ENCODE results near the gene ALS2CL. TPM values are rescaled to one million over a fixed set of nuclear protein-coding genes. Genes with fewer than 3 reads are reported as not detected.

The ALS2CL gene
- total RNA-seq, 5 donors from 2014 or later (not counting 1 experiment from before 2014, with no cell fraction given), result 25.0 to 47.4 (median 30.6) TPM

DNA sequence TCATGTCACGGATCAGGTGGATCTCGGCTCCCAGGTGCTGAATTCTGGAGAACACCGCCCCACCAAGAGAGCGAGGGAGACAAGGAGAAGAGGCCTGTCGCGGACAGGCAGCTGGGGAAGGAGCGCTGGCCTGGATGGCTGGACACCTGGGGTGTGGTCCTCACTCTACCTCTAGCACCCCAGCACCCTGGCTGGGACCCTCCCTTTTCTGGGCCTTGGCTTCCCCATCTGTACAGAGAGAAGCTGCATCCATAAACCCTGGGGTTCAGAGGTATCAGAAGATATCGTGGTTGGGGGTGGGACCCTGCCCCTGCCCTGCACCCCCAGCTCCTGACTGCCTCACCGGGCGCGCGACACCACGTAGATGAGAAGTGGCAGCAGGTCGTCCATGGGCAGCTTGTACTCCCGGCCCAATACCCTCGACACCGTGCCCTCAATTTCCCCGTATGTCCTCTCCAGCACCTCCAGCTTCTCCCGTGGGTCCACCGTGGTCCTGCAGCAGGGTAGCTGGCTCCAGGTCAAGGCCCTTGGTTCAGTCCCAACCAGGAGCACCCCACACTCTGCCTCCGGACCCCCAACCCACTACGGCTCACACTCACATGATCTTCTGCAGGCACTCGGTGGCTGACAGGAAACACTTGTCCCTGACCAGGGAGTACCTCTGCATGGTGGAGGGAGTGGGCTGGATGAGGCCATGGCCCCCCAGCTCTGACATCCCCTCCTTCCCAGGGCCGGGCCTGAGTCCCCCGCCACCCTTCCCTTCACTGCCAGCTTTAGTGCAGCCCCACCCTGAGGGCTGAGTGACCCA lies 21.7 kb downstream of the ALS2CL start:
- no peak overlapping the region for H3K27ac ChIP-seq (ENCODE audit: low read length)
- WGBS (ENCODE audit: insufficient coverage), result 82% methylated on average over 15 of the region's 25 CpGs
- H3K27me3 ChIP-seq (replicated peaks in 1 of 2; ENCODE audit: control insufficient read depth in 2 of 2, extremely low read depth in 1 of 2, insufficient read depth in 2 of 2, low read length in 1 of 2), result peaks cover 0 to 2% of the 10 kb centered on the region in 2 experiments
- H3K36me3 ChIP-seq (ENCODE audit: control insufficient read depth in 2 of 2, extremely low read depth in 1 of 2, insufficient read depth in 1 of 2, low read length in 1 of 2), result peaks cover 0 to 14% of the 10 kb centered on the region in 2 donors
- DNase-seq (peak in 1 of 35 experiments; percentile 1), ATAC-seq (replicated peaks in 1 of 4) (no peak)
- peaks cover 0 to 3% (median 0%) of the 10 kb centered on the region in 3 donors for H3K9me3 Mint-ChIP-seq
- H3K27me3 Mint-ChIP-seq, result no peaks in the 10 kb centered on the region
- no peaks in the 10 kb centered on the region for H3K9me3 ChIP-seq
- no peak overlapping the region for H3K4me3 Mint-ChIP-seq
- CTCF ChIA-PET, result no interaction called here
- no peak overlapping the region for H3K4me3 ChIP-seq (ENCODE audit: control insufficient read depth in 1 of 2, extremely low read depth in 1 of 2, low read length in 1 of 2)
- peak overlapping the region in 1 of 2 donors; percentile 61 for H3K27ac Mint-ChIP-seq
- H3K4me1 ChIP-seq (ENCODE audit: control insufficient read depth in 1 of 2, extremely low read depth in 1 of 2, insufficient read depth in 2 of 2, low read length in 2 of 2), result no peaks in the 10 kb centered on the region
- H3K4me1 Mint-ChIP-seq, result no peaks in the 10 kb centered on the region
- POLR2A ChIA-PET, result no interaction called here
- H3K36me3 Mint-ChIP-seq, result peaks cover 15% of the 10 kb centered on the region

DNA sequence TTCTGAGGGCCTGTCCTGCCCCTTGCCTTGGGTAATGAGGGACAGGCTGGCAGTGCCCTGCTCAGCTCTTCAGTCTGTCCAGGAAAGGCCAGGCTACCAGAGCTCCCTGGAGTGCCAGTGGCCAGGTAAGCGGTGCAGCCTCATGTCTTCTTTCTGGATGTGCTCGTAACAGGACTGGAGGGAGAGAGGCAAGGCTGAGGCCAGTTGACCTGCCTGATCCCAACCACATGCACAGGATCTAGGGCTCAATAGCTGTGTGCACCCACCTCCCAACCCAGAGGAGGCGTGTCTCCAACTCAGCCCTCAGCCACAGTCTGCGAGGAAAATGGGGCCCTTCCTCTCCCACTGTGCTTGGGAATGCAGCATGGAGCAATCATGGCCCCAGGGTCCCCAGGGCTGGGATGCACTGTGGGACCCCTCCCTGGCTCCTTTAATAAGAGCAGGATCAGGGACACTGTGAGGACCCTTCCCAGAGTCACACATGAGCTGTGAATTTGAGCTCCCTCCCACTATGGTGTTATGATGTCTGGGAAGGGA lies 22.5 kb downstream of the ALS2CL start:
- Histone ChIP-seq H3K36me3 (ENCODE audit: control insufficient read depth in 2 of 2, extremely low read depth in 1 of 2, insufficient read depth in 1 of 2, low read length in 1 of 2) (peaks cover 0 to 9% of the 10 kb centered on the region in 2 donors), H3K27ac (ENCODE audit: low read length) (no peak overlapping the region), H3K4me1 (ENCODE audit: control insufficient read depth in 1 of 2, extremely low read depth in 1 of 2, insufficient read depth in 2 of 2, low read length in 2 of 2) (no peaks in the 10 kb centered on the region), H3K9me3 (no peaks in the 10 kb centered on the region), H3K4me3 (ENCODE audit: control insufficient read depth in 1 of 2, extremely low read depth in 1 of 2, low read length in 1 of 2) (no peak overlapping the region), H3K27me3 (replicated peaks in 1 of 2; ENCODE audit: control insufficient read depth in 2 of 2, extremely low read depth in 1 of 2, insufficient read depth in 2 of 2, low read length in 1 of 2) (peaks cover 0 to 4% of the 10 kb centered on the region in 2 experiments)
- ATAC-seq (replicated peaks in 1 of 4) (no peak), DNase-seq (peak in 2 of 35 experiments; percentile 0 to 10)
- Mint-ChIP-seq H3K4me1 (no peaks in the 10 kb centered on the region), H3K36me3 (peaks cover 15% of the 10 kb centered on the region), H3K27ac (no peak overlapping the region), H3K4me3 (no peak overlapping the region), H3K27me3 (no peaks in the 10 kb centered on the region), H3K9me3 (peaks cover 0 to 3% (median 0%) of the 10 kb centered on the region in 3 donors)
- 95% methylated on average over 3 of the region's 4 CpGs for WGBS (ENCODE audit: insufficient coverage)
- POLR2A ChIA-PET, result no interaction called here
- CTCF ChIA-PET, result interaction anchor here in 1 of 2 donors (0.5 kb wide), 1 partner anchor 1152 kb away, joined by 3 read pairs; no protein-coding TSS in a partner anchor

DNA sequence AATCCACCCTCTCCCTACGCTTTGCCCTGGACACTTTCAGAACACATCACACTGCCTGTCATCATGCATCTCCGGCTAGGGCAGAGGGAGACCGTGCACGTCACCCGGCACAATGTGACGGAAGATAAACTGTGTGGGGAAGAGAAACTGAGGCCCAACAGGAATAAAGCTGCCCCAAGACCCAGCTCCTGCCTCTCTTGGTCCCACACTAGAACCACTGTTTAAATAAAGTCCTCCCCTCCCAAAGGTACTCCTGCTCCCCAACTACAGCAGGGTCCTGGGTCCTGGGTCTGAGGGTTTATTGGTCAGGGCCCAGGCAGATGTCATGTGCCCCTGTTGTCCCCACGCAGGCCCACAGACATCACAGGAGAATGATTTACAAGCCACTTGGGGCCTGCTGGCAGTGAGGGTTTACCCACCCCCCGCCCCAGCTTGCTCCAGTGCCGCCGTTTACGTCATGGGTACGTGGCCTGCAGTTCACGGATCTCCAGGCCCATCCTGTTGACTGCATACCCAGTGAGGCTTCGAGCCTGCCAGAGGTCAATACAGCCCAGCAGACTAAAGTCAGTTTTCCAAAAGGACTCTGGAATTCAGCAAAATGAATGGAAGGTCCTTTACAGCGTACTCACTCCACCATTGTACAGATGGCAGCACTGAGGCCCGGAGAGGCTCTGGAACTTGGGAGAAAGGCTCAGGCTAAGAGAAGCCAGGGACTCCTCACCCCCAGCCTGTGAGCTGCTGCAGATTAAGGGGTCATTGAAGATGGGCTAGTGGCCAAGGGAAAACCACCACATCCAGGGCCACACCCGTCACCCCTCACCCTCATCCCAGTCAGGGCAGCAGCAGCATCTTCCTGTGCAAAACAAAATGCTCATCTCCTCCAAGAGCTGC lies 23.2 kb downstream of the ALS2CL start:
- peaks cover 0 to 3% (median 0%) of the 10 kb centered on the region in 3 donors for H3K9me3 Mint-ChIP-seq
- ChIA-PET CTCF (interaction anchor here in 1 of 2 donors (0.5 kb wide), 1 partner anchor 1152 kb away, joined by 3 read pairs; no protein-coding TSS in a partner anchor), POLR2A (no interaction called here)
- peaks cover 0 to 5% of the 10 kb centered on the region in 2 donors for H3K36me3 ChIP-seq (ENCODE audit: control insufficient read depth in 2 of 2, extremely low read depth in 1 of 2, insufficient read depth in 1 of 2, low read length in 1 of 2)
- ATAC-seq (replicated peaks in 1 of 4) (no peak), DNase-seq (peak in 1 of 35 experiments; percentile 6)
- H3K4me3 Mint-ChIP-seq, result no peak overlapping the region
- no peaks in the 10 kb centered on the region for H3K9me3 ChIP-seq
- no peak overlapping the region for H3K27ac ChIP-seq (ENCODE audit: low read length)
- no peaks in the 10 kb centered on the region for H3K27me3 Mint-ChIP-seq
- H3K4me3 ChIP-seq (ENCODE audit: control insufficient read depth in 1 of 2, extremely low read depth in 1 of 2, low read length in 1 of 2), result no peak overlapping the region
- WGBS (ENCODE audit: insufficient coverage), result 84% methylated on average over 8 of the region's 17 CpGs
- H3K36me3 Mint-ChIP-seq, result peaks cover 15% of the 10 kb centered on the region
- no peak overlapping the region for H3K27ac Mint-ChIP-seq
- no peaks in the 10 kb centered on the region for H3K4me1 ChIP-seq (ENCODE audit: control insufficient read depth in 1 of 2, extremely low read depth in 1 of 2, insufficient read depth in 2 of 2, low read length in 2 of 2)
- peaks cover 0 to 6% of the 10 kb centered on the region in 2 experiments for H3K27me3 ChIP-seq (replicated peaks in 1 of 2; ENCODE audit: control insufficient read depth in 2 of 2, extremely low read depth in 1 of 2, insufficient read depth in 2 of 2, low read length in 1 of 2)
- no peaks in the 10 kb centered on the region for H3K4me1 Mint-ChIP-seq

DNA sequence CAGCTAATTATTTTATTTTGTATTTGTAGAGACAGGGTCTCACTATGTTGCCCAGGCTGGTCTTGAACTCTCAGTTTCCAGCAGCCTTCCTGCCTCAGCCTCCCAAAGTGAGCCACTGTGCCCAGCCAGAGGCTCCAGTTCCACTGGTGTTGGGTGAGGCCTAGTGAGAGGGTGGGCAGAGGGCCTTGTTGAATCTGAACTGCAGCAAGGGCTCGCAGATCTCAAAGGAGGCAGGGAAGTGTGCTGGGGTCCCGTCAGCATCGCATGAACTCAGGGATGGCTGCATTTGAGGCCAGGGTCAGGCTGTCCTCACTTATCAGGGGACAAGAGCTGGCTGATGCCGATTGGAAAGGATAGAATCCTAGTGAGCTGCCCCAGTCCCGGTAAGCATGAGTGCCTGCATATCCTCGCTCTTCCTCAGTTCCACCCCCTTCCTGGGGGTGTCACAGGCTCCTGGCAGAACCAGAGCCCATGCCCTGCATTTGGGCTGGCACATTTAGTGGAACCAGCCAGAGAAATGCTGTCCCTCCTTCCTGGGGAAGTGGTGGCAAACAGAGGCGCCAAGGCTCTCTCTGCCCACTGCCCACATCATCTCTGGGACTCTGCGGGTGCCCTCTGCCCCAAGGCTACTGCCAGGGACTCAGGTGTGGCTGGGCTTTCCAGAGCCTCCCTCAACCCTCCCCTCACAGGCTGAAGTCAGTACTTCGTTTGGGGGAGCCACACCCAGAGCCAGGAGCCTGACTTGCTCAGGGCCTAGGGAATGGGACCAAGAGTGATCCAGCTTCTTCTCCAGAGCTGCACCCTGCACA lies 24.1 kb downstream of the ALS2CL start:
- POLR2A ChIA-PET, result no interaction called here
- H3K9me3 Mint-ChIP-seq, result peaks cover 0 to 2% (median 0%) of the 10 kb centered on the region in 3 donors

DNA sequence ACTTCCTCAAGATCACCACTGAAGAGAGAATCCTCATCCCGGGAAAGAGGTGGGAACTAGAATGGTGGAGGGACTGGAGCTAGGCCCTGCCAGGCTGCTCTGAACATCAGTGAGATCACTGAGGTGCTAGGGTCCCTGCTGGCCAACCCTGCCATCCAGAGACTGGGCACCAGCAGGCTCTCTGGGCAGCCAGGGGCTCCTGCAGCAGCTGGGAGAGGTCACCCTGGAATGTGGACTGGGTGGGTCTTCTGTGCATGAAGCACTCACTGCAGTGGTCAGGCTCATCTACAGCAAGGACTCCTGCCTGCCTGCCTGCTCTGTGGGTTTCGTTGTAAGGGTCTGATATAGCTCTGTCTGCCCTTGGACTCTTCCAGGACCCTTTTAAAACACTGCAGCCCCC lies 24.9 kb downstream of the ALS2CL start:
- no peaks in the 10 kb centered on the region for H3K4me1 ChIP-seq (ENCODE audit: control insufficient read depth in 1 of 2, extremely low read depth in 1 of 2, insufficient read depth in 2 of 2, low read length in 2 of 2)
- no peaks in the 10 kb centered on the region for H3K9me3 ChIP-seq
- ATAC-seq (replicated peaks in 1 of 4) (no peak), DNase-seq (no peak)
- ChIA-PET CTCF (no interaction called here), POLR2A (no interaction called here)
- 80% methylated on average over 1 of the region's 2 CpGs for WGBS (ENCODE audit: insufficient coverage)
- H3K27ac Mint-ChIP-seq, result no peak overlapping the region
- no peaks in the 10 kb centered on the region for H3K9me3 Mint-ChIP-seq
- H3K36me3 ChIP-seq (ENCODE audit: control insufficient read depth in 2 of 2, extremely low read depth in 1 of 2, insufficient read depth in 1 of 2, low read length in 1 of 2), result peaks cover 0 to 2% of the 10 kb centered on the region in 2 donors
- peaks cover 0 to 8% of the 10 kb centered on the region in 2 experiments for H3K27me3 ChIP-seq (replicated peaks in 1 of 2; ENCODE audit: control insufficient read depth in 2 of 2, extremely low read depth in 1 of 2, insufficient read depth in 2 of 2, low read length in 1 of 2)
- H3K4me3 ChIP-seq (ENCODE audit: control insufficient read depth in 1 of 2, extremely low read depth in 1 of 2, low read length in 1 of 2), result no peak overlapping the region
- H3K4me3 Mint-ChIP-seq, result no peak overlapping the region
- peaks cover 0 to 2% (median 0%) of the 10 kb centered on the region in 3 donors for H3K4me1 Mint-ChIP-seq
- H3K27ac ChIP-seq (ENCODE audit: low read length), result no peak overlapping the region
- H3K27me3 Mint-ChIP-seq, result no peaks in the 10 kb centered on the region
- H3K36me3 Mint-ChIP-seq, result peaks cover 4% of the 10 kb centered on the region

More for the DNA sequence above, 24.1 kb downstream of the ALS2CL start:
- no peaks in the 10 kb centered on the region for H3K4me1 Mint-ChIP-seq
- no peak overlapping the region for H3K27ac ChIP-seq (ENCODE audit: low read length)
- no peaks in the 10 kb centered on the region for H3K27me3 Mint-ChIP-seq
- H3K27me3 ChIP-seq (replicated peaks in 1 of 2; ENCODE audit: control insufficient read depth in 2 of 2, extremely low read depth in 1 of 2, insufficient read depth in 2 of 2, low read length in 1 of 2), result peaks cover 0 to 6% of the 10 kb centered on the region in 2 experiments
- no peak overlapping the region for H3K4me3 Mint-ChIP-seq
- DNase-seq, result peak in 1 of 35 experiments; percentile 11
- peaks cover 9% of the 10 kb centered on the region for H3K36me3 Mint-ChIP-seq
- WGBS (ENCODE audit: insufficient coverage), result 84% methylated on average over 7 of the region's 9 CpGs
- no peak for ATAC-seq (replicated peaks in 1 of 4)
- H3K4me1 ChIP-seq (ENCODE audit: control insufficient read depth in 1 of 2, extremely low read depth in 1 of 2, insufficient read depth in 2 of 2, low read length in 2 of 2), result no peaks in the 10 kb centered on the region
- peaks cover 0 to 5% of the 10 kb centered on the region in 2 donors for H3K36me3 ChIP-seq (ENCODE audit: control insufficient read depth in 2 of 2, extremely low read depth in 1 of 2, insufficient read depth in 1 of 2, low read length in 1 of 2)
- CTCF ChIA-PET, result no interaction called here
- H3K9me3 ChIP-seq, result no peaks in the 10 kb centered on the region
- no peak overlapping the region for H3K4me3 ChIP-seq (ENCODE audit: control insufficient read depth in 1 of 2, extremely low read depth in 1 of 2, low read length in 1 of 2)
- no peak overlapping the region for H3K27ac Mint-ChIP-seq
